ENCODE results near the gene TSPAN14. TPM values are rescaled to one million over a fixed set of nuclear protein-coding genes. Genes with fewer than 3 reads are reported as not detected.

TSPAN14 gene
- total and polyA plus RNA-seq, 2 of the 13 experiments (the other 11 are each of a cell fraction or from before 2014, with no cell fraction given), result 24.1 to 80.6 TPM

DNA sequence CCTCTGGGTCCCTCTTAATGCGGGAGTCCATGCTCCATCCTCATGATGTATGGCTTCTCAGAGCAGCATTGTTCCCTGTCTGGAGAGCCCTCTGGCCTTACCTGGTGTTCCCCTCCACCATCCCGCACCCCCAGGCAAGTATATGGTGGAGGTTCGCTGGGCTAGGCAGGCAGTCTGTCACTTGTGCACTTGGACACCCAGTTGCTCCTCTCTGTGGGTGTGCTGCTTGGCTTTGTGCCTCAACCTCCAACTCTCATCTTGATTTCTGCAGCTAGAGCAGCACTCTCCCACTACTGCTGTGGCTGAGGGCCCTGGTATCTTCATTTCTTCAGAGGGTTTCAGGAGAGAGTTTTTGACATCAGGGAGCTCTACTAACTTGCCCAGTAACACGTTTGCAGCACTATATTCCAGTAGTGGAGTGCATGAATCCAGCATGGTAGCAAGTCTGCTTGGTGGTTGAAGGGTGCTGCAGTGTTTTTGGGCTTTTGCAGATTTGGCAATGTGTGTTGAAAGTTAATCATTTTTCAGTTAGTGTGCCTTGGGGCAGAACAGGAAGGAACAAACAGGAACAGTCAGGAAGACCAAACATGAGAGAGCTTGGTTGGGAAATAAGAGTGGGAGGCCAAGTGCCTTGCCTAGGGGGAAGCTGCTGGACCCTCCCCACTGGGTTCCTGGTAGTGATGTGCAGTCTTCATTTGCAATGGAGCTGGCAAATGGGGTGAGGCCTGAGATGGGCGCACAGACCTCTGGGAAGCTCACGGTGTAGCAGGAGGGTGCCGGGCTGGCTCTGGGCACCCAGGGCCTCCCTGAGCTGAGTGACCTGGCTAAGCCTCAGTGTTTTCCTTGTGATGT, 37.4 kb downstream of the TSPAN14 start (continued):
- TF ChIP-seq, protein P1, sequence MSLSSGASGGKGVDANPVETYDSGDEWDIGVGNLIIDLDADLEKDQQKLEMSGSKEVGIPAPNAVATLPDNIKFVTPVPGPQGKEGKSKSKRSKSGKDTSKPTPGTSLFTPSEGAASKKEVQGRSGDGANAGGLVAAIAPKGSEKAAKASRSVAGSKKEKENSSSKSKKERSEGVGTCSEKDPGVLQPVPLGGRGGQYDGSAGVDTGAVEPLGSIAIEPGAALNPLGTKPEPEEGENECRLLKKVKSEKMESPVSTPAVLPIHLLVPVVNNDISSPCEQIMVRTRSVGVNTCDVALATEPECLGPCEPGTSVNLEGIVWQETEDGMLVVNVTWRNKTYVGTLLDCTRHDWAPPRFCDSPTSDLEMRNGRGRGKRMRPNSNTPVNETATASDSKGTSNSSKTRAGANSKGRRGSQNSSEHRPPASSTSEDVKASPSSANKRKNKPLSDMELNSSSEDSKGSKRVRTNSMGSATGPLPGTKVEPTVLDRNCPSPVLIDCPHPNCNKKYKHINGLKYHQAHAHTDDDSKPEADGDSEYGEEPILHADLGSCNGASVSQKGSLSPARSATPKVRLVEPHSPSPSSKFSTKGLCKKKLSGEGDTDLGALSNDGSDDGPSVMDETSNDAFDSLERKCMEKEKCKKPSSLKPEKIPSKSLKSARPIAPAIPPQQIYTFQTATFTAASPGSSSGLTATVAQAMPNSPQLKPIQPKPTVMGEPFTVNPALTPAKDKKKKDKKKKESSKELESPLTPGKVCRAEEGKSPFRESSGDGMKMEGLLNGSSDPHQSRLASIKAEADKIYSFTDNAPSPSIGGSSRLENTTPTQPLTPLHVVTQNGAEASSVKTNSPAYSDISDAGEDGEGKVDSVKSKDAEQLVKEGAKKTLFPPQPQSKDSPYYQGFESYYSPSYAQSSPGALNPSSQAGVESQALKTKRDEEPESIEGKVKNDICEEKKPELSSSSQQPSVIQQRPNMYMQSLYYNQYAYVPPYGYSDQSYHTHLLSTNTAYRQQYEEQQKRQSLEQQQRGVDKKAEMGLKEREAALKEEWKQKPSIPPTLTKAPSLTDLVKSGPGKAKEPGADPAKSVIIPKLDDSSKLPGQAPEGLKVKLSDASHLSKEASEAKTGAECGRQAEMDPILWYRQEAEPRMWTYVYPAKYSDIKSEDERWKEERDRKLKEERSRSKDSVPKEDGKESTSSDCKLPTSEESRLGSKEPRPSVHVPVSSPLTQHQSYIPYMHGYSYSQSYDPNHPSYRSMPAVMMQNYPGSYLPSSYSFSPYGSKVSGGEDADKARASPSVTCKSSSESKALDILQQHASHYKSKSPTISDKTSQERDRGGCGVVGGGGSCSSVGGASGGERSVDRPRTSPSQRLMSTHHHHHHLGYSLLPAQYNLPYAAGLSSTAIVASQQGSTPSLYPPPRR (CRISPR knock-in tag; IDR thresholded peaks at IDR 0.05; ENCODE audit: borderline replicate concordance), result 0 out of 2 replicates have a peak, but pooled peaks have one; percentile 79
- TF ChIP-seq, protein P2, sequence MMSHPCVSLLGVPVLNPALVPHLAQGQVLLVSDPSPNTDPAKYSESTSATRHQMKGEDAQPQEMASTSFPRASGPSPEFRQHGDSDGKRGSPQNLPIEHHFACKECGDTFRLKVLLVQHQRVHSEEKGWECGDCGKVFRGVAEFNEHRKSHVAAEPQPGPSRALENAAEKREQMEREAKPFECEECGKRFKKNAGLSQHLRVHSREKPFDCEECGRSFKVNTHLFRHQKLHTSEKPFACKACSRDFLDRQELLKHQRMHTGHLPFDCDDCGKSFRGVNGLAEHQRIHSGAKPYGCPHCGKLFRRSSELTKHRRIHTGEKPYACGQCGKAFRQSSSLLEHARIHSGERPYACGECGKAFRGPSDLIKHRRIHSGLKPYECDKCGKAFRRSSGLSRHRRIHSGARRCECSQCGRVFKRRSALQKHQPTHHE (CRISPR knock-in tag; IDR thresholded peaks at IDR 0.05; ENCODE audit: borderline replicate concordance), result no peak
- TF ChIP-seq ERF (CRISPR knock-in tag; IDR thresholded peaks at IDR 0.05) (peak; percentile 69; the same call in 1 of the 2 replicates), TOPORS (CRISPR knock-in tag; IDR thresholded peaks at IDR 0.05) (0 out of 2 replicates have a peak, but pooled peaks have one; percentile 35), THAP7 (CRISPR knock-in tag; IDR thresholded peaks at IDR 0.05) (no peak), ATF1 (CRISPR knock-in tag; IDR thresholded peaks at IDR 0.05) (no peak), ZBTB4 (CRISPR knock-in tag; IDR thresholded peaks at IDR 0.05; ENCODE audit: borderline replicate concordance) (no peak), ETV5 (CRISPR knock-in tag; IDR thresholded peaks at IDR 0.05; ENCODE audit: borderline replicate concordance) (peak; percentile 99), THAP11 (CRISPR knock-in tag; IDR thresholded peaks at IDR 0.05) (peak; percentile 68), LBX2 (CRISPR knock-in tag; IDR thresholded peaks at IDR 0.05; ENCODE audit: borderline replicate concordance) (no peak), ZZZ3 (CRISPR knock-in tag; IDR thresholded peaks at IDR 0.05; ENCODE audit: borderline replicate concordance) (no peak), NFYB (CRISPR knock-in tag; IDR thresholded peaks at IDR 0.05) (no peak), ZNF34 (CRISPR knock-in tag; IDR thresholded peaks at IDR 0.05; ENCODE audit: borderline replicate concordance) (no peak), MEIS1 (CRISPR knock-in tag; IDR thresholded peaks at IDR 0.05; ENCODE audit: borderline replicate concordance) (no peak)
- TF ChIP-seq, protein P3, sequence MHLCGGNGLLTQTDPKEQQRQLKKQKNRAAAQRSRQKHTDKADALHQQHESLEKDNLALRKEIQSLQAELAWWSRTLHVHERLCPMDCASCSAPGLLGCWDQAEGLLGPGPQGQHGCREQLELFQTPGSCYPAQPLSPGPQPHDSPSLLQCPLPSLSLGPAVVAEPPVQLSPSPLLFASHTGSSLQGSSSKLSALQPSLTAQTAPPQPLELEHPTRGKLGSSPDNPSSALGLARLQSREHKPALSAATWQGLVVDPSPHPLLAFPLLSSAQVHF (CRISPR knock-in tag; IDR thresholded peaks at IDR 0.05), result no peak
